ENCODE data around the gene TMEM132C.

The TMEM132C gene

GRCh38 chr12:128288896-128289295, 21.9 kb downstream of the TMEM132C start:
- no peak for DNase-seq

- no peak for DNase-seq
Observed at GRCh38 chr12:128290938-128291337, 24.0 kb downstream of the TMEM132C start.

GRCh38 chr12:128298091-128298748, 31.2 kb downstream of the TMEM132C start:
- no peak for DNase-seq

- DNase-seq: no peak
Observed at GRCh38 chr12:128305336-128305892, 38.4 kb downstream of the TMEM132C start.

GRCh38 chr12:128307791-128308190, 40.8 kb downstream of the TMEM132C start:
- no peak for DNase-seq

- no peak for DNase-seq
Observed at GRCh38 chr12:128312661-128313060, 45.7 kb downstream of the TMEM132C start.

- DNase-seq: no peak
Observed at GRCh38 chr12:128313931-128314330, 47.0 kb downstream of the TMEM132C start.

- DNase-seq: no peak
Observed at GRCh38 chr12:128314611-128315010, 47.6 kb downstream of the TMEM132C start.

GRCh38 chr12:128316078-128316477, 49.1 kb downstream of the TMEM132C start:
- no peak for DNase-seq

- DNase-seq: no peak
Observed at GRCh38 chr12:128316973-128317526, 50.1 kb downstream of the TMEM132C start.

- DNase-seq: peak; percentile 4
Observed at GRCh38 chr12:128318341-128318740, 51.4 kb downstream of the TMEM132C start.

GRCh38 chr12:128318946-128319345, 52.0 kb downstream of the TMEM132C start:
- DNase-seq: no peak

- no peak for DNase-seq
Observed at GRCh38 chr12:128322341-128322740, 55.4 kb downstream of the TMEM132C start.

GRCh38 chr12:128323145-128323920, 56.4 kb downstream of the TMEM132C start:
- DNase-seq: no peak

- DNase-seq: no peak
Observed at GRCh38 chr12:128325646-128326045, 58.7 kb downstream of the TMEM132C start.

- DNase-seq: no peak
Observed at GRCh38 chr12:128326406-128326805, 59.4 kb downstream of the TMEM132C start.

GRCh38 chr12:128328961-128329360, 62.0 kb downstream of the TMEM132C start:
- no peak for DNase-seq

GRCh38 chr12:128336204-128337070, 69.5 kb downstream of the TMEM132C start:
- no peak for DNase-seq

GRCh38 chr12:128337071-128337345, 70.0 kb downstream of the TMEM132C start:
- no peak for DNase-seq

GRCh38 chr12:128337431-128338170, 70.6 kb downstream of the TMEM132C start:
- no peak for DNase-seq

GRCh38 chr12:128338386-128339125, 71.6 kb downstream of the TMEM132C start:
- DNase-seq: no peak

- no peak for DNase-seq
Observed at GRCh38 chr12:128339126-128339520, 72.2 kb downstream of the TMEM132C start.

Data from NCI-H774 (cell line).